HG02852 (cell line): ENCODE results near the gene HIBCH.
A peak's percentile ranks its signal among the peaks of the same experiment; 100 is the strongest.
"Not testable (repeated sequence)": the region's sequence is repeated elsewhere in the genome, so short reads cannot be mapped to it uniquely, and the experiment has no call there.

Experiments
- ATAC-seq: cut with Tn5 transposase; IDR thresholded peaks from one replicate; pipeline ENCODE4 v1.9.1; 2021; ENCODE audit warnings: mild to moderate bottlenecking, moderate library complexity; ENCODE audit not compliant: unreplicated experiment

Gene HIBCH

GRCh38 chr2:190319555-190320498 is at the start of gene HIBCH:
Gene HIBCH, minus strand, starts transcription at chr2:190319826. Its CDS starts 76 bp downstream, at chr2:190319750.
- ATAC-seq: peak; percentile 94

DNA sequence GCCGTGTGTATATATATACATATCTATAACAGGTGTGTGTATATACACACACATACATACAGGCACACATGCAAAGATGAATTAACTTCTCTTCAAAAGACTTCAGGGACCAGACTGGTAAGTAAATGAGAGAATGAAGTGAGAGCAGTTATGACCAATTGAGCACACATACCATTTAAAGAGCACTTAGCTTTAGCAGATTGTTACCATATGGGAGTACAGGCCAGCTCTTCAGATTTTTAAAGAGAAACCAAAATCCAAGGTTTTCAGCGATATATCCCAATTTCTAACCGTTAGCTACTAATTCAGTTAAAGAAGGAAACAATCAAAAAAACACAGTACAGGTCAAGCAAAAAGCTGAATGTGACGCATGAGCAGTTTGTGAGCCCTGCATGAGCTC is 47.5 kb upstream of the HIBCH start:
- ATAC-seq: no peak

DNA sequence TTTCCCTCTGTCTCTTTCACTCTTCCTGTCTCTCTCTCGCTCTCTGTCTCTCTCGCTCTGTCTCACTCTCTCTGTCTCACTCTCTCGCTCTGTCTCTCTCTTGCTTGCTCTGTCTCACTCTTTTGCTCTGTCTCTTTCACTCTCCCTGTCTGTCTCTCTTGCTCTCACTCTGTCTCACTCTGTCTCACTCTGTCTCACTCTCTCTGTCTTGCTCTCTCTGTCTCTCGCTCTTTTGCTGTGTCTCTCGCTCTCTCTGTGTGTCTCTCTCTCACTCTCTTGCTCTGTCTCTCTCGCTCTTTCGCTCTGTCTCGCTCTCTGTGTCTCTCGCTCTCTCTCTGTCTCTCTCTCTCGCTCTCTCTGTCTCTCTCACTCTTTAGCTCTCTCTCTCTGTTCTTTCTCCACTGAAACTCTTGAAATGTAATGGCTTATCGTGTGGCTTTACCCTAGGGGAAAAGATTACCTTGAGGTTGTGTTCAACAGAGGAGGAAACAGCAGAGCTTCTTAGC is 46.7 kb upstream of the HIBCH start:
- no peak for ATAC-seq

DNA sequence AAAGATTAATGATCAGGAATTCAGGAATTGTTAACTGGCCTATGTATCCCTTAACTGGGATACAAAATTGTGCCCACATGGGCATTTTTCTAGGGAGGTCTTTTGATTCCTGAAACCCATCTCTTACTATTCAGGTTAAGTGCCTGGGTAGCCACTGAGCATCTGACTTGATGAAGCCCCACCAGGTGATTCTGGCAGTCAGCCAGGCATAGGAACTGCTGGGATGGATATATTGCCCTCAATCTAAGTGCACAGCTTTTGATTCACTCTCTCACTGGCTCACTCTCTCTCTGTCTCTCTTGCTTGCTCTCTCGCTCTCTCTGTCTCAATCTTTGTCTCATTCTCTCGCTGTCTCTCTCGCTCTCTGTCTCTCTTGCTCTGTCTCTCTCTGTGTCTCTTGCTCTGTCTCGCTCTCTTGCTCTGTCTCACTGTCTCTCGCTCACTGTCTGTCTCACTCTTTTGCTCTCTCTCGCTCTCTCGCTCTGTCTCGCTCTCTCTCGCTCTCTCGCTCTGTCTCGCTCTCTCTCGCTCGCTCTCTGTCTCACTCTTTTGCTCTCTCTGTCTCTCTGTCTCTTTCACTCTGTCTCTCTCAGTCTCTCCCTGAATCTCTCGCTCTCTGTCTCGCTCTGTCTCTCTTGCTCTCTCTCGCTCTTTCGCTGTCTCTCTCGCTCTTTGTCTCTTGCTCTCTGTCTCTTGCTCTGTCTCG is 46.0 kb upstream of the HIBCH start:
- no peak for ATAC-seq

GRCh38 chr2:190362894-190363293 is 43.3 kb upstream of the HIBCH start:
- ATAC-seq: no peak

DNA sequence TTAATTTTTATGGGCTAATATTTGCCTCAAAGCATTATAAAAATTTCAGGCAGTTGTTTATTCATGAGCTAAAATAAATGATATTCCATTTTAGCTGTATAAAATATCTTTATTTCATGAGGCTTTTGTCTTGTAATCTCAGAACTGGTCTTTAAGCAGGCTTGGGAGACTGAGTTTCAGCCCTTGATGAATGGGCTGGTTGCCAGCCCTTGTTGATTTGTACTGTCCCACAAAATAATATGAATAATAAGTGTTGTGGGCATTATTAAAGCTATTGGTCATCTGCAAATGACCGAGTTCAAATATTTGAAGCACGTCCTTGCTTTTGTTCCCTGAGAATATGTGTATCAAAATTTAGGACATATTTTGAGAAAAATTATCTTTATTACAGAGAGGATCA is 41.9 kb upstream of the HIBCH start:
- no peak for ATAC-seq

DNA sequence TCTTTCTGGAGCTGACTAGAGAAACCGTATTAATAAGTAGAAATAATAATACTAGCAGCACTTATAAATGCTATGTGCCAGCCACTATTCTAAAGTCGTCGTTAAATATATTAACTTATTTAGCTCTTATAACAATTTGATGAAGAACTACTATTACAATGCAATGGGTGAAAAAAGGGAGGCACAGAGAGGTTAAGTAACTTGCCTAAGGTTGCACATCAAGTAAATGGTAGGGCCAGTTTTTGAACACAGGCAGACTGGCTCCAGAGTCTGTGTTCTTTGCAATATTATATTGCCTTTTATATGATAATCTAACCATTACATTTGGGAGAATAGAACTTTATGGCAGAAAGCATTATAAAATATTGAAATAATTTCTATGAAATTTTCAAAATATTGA is 41.3 kb upstream of the HIBCH start:
- ATAC-seq: no peak

DNA sequence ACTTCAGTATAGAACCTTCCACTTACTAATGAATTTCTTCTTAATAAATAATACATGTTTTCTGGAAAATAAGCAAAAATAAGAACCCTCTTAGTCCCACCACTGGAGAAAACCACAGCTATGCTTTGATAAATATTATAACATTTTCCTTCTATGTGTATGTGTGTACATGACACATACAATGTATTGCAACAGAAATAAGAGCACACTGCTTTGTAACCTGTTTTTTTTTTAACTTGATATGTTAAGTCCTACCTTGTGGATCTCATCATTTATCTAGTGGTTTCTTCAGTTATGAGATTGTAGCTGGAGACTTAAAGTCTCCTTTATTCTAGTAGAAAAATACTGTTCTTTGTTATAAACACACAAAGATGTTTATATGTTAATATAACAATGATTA is 40.9 kb upstream of the HIBCH start:
- no peak for ATAC-seq

DNA sequence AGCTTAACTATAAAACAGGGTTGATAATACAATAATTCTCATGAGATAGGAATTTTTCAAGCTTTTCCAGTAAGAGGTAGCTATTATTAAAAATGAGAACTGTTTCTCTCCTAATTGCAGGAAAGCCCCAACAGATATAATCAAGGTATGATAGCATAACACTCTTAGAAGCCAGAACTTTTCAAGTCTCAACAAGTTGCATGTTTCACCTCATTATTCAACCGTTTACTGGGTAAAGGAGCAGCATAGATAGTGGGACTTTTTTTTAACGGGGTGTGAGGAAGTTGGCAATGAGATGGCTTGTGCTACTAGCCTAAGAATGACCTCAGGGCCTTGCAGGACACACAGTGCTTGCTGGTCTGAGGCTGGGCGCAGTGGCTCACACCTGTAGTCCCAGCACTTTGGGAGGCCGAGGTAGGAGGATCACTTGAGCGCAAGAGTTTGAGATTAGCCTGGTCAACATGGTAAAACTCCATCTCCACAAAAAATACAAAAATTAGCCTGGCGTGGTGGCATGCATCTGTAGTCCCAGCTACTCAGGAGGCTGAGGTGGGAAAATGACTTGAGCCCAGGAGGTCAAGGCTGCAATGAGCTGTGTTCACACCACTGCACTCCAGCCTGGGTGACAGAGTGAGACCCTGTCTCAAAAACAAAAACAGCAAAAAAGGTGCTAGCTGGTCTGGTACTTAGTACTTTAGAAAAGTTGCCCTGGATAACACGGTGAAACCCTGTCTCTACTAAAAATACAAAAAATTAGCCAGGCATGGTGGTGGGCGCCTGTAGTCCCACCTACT is 39.2 kb upstream of the HIBCH start:
- not testable (repeated sequence) for ATAC-seq

DNA sequence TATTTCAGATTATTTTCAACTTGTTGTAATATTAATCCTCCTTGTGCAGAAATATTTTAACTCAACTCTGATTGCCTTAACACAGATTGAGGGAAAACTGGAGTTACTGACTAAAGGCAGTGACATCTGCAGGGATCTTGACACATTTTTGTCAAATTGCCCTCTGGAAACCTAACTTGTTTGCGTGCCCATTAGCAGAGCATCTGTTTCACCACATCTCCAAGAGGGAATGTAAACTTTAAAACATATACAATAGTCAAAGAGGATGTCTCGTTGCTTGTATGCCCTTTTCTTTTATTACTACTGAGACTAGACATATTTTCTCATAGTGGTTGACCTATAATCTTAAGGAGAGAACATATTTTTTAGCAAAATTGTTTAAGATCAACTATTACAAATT is 38.0 kb upstream of the HIBCH start:
- no peak for ATAC-seq

DNA sequence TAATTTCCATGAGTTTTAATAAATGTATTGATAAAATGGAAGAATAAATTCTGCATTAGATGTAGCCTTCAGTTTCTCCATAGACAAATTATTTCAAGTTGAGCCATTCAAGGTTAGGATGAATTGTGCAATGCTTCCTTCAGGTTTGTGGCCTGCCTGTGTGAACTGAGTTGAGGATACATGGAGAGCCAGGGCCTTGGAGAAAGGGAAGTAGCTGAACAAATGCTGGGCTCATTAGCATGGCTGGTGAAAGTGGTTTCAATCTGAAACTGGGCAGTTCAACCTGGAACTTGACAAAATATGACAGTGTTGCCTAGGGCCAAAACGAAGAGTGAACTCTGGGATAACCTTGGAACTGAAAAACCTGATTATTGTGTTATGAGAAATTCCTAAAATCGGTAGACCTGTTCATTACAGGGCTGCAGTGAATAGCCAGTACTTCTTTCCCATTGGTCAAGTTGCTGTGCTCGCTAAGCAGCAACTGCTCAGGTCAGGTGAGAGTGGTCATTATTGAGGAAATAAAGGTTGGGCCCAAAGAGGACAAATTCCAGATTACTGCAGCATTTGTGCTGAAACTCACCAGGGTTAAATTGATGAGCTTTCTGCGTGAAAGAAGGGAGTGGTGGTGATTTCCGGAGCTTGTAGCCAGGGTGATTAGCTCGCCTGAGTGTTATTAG is 36.5 kb upstream of the HIBCH start:
- no peak for ATAC-seq

DNA sequence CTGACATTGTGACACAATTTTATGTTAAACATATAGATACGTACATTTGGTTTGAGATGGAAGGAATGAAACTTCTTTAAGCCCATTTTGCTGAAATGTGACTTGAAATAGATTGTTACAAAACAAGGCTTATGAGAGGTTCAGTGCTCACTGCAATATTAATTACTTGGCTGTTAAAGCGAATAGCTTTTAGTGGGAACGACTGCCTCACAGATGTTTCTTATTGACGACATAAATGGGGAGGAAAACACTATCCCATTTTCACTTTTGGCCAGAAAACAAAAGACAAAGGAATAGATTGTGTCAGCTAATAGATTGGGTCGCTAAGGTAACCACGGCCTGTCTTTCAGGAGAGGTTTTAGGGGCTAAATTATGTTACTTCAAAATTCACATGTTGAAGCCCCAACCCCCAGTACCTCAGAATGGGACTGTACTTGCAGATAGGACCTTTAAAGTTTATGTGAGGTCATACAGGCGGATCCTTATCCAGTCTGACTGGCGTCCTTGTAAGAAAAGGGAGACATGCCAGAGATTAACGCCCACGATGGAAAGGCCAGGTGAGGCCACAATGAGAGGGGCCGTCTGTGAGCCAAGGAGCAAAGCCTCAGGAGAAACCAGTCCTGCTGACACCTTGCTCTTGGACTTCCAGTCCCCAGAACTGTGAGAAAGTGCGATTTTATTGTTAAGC is 34.5 kb upstream of the HIBCH start:
- no peak for ATAC-seq

- no peak for ATAC-seq
Observed at GRCh38 chr2:190353537-190353899, 33.9 kb upstream of the HIBCH start.

- no peak for ATAC-seq
Observed at GRCh38 chr2:190352668-190353536, 33.3 kb upstream of the HIBCH start.

DNA sequence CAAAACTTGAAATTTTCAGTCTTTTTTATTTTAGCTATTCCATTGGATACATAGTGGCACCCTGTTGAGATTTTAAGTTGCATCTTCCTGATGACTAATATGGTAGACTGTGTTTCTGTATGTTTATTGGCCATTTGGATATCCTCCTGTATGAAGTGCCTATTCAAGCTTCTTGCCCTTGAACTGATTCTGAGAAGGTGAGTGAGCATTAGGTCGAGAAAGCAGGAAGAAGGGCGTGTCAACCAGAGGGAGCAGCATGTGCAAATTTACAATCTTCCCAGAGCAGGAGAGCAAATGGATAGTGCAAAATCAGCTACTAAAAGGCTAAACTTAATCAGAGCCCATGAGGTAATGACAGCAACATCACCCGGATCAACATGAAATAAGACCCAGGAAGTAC is 32.3 kb upstream of the HIBCH start:
- ATAC-seq: no peak

- ATAC-seq: no peak
Observed at GRCh38 chr2:190350371-190350770, 30.7 kb upstream of the HIBCH start.

- peak; percentile 64 for ATAC-seq
Observed at GRCh38 chr2:190344276-190344827, 24.7 kb upstream of the HIBCH start.

- ATAC-seq: peak; percentile 59
Observed at GRCh38 chr2:190343536-190344275, 24.1 kb upstream of the HIBCH start, which contains the start of gene INPP1. Gene INPP1, plus strand, starts transcription at chr2:190343589. Its CDS starts 16,514 bp downstream, at chr2:190360103.
